GM19468 (cell line): ENCODE data around the gene OARD1.
"Not testable (repeated sequence)": the region's sequence is repeated elsewhere in the genome, so short reads cannot be mapped to it uniquely, and the experiment has no call there.

Source experiments
- ATAC-seq: cut with Tn5 transposase; IDR thresholded peaks from one replicate; pipeline ENCODE4 v1.9.1; 2021; ENCODE audit warnings: mild to moderate bottlenecking, moderate library complexity, moderate number of reproducible peaks; ENCODE audit not compliant: unreplicated experiment; ENCODE audit errors: extremely low read depth

The OARD1 gene, protein sequence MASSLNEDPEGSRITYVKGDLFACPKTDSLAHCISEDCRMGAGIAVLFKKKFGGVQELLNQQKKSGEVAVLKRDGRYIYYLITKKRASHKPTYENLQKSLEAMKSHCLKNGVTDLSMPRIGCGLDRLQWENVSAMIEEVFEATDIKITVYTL

GRCh38 chr6:41071923-41072835 is at the start of gene OARD1:
Gene OARD1 (minus strand): TSS chr6:41072356. CDS start chr6:41071634, 722 bp downstream.
- ATAC-seq = peak; percentile 61

DNA sequence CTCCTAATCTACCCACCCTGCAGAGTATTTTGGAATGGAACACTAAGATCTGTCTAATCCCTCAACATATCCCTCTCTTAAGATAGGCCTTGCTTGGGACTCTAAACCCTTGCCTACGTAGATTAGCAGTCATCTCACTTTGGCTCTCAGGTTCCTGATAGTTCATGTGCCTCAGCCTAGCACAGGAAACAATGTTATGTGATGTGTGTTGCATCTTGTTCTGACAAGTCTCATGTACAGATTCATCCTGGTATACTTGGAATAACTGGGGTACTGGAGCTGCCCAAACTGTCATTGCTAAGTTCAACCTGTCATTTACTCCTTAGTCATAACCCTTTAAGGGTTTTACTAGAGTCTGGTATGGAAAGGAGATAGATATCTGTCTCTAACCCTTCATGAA is 47.9 kb upstream of the OARD1 start:
- no peak for ATAC-seq

GRCh38 chr6:41119508-41119907 is 47.4 kb upstream of the OARD1 start:
- no peak for ATAC-seq

- ATAC-seq = not testable (repeated sequence)
Measured at GRCh38 chr6:41115027-41115426, 42.9 kb upstream of the OARD1 start.

DNA sequence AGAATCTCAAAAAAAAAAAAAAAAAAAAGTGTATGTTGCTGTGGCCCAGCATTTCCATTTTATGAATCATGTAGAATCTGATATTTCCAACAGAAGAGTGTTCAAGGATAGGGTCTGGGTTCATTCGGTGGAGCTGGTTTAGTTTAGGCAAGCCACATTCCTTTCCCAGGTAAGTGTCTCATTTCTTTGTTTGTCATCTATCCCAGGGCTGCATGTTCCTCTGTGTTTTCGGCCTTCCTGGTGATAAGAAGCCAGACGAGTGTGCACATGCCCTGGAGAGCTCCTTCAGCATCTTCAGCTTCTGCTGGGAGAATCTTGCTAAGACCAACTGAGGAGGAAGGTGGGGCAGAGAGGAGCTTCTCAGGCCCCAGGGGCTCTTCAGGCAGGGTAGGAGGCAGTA is 38.9 kb upstream of the OARD1 start:
- ATAC-seq = no peak

DNA sequence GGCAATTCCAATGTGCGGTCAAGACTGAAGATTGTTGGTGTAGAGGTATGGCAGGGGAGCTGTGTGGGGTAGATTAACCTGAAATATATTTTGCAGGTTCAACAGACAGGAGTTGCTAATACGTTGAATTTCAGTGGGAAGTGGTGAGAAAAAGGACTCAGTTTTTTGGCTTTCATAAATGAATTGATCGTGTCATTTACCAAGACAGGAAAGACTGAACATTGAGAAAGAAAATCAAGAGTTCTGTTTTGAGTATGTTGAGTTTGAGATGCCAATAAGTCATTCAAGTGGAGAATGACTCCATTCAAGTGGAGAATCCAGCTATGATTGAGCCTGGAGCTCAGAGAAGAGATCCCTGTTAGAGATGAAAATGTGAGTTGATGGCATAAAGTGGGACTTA is 31.7 kb upstream of the OARD1 start:
- ATAC-seq = no peak

GRCh38 chr6:41100871-41101287 is 28.7 kb upstream of the OARD1 start:
- no peak for ATAC-seq

GRCh38 chr6:41098366-41098765 is 26.2 kb upstream of the OARD1 start:
- ATAC-seq = no peak

DNA sequence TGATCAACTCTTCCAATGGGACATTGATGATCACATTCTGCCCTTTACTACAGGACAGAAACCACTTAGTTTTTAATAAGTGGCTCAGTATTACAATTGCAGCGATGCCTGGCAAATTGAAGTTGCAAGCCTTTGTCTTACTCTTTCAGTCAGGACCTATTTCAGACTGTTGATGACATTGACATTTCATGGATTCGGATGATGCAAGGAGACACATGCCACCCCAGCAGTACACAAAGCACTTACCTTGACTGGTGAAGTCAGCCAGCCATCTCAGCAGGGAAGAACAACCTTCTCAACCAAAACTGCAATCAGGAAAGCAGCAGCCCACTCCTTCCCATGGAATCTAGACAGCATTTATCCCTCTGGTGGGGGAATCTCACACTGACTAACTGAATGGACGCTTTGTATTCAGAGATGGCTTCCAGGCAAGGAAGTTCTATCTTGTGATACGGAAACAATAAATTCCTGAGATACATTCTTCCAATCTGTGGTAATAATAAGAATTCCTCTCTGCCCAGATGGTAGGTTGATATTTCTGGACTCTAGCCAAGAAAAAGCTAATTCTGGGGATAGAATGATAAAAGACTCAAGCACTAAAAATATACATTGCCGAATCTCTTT is 25.4 kb upstream of the OARD1 start:
- no peak for ATAC-seq

GRCh38 chr6:41093729-41094128 is 21.6 kb upstream of the OARD1 start:
- ATAC-seq = no peak

- ATAC-seq = no peak
Measured at GRCh38 chr6:41092421-41093140, 20.4 kb upstream of the OARD1 start.

DNA sequence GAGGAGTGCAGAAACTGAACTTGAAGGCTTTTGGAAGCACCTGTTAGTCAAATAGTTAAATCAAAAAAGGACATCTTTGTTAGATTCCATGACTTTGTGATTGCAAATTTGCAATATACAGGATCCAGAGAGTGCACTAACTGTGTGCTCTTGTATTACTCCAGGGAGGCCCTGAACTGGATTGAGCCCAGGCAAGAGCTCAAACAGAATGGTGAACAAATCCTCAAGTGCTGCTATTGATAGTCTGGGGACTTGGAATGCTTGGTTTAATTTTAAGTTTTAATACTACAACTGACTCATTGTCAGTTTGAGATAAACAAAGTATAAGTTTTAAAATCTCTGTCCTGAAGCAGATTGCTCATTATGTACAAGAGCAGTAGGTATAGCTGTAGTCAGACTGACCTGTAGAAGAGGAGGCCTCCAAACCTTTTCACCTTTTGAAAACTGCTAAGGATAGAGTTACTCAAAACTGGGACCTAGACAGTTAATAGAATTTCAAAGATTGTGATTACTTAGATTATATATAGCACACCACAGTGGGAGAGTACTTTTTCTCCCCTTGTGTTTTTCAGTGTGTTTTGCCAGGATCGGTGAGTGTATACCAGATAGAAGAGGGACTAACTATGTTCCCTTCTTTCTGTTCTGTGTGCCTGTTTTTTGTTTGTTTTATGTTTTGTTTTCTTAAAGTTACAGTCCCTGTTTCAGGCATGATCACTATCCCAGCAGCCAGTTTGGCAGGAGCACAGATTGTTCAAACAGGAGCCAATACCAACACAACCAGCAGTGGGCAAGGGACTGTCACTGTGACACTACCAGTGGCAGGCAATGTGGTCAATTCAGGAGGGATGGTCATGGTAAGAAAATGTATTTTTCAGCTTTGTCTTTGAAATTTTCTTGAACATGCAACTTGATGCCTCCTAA is 18.9 kb upstream of the OARD1 start:
- ATAC-seq = no peak

DNA sequence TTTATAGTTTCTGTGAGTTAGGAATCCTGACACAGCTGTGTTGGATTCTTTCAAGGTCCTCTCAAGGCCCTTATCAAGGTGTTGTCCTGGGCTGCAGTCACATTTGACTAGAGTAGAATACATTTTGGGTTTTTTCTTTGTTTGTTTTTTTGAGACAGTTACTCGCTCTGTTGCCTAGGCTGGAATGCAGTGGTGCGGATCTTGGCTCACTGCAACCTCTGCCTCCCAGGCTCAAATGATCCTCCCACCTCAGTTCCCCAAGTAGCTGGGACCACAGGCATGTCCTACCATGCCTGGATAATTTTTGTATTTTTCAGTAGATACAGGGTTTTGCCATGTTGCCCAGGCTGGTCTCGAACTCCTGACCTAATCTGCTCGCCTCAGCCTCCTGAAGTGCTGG is 16.3 kb upstream of the OARD1 start:
- ATAC-seq = no peak

DNA sequence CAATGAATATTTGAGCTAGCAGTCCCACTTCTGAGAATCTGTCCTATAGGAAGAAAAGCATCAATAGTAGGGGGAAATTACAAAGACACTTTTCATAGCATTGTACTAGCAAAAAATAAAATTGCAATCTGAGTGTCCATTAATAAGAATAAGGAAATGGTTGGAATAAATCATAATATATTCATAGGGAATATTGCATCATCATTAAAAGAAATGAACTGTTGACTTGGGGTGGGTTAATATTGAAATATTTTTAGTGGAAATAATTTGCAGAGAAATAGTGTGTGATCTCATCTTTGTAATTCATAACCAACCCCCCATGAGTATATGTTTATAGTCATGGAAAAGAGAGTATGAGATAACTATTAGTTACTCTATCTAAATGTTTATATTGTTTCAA is 13.0 kb upstream of the OARD1 start:
- no peak for ATAC-seq

GRCh38 chr6:41083072-41083471 is 10.9 kb upstream of the OARD1 start:
- no peak for ATAC-seq

DNA sequence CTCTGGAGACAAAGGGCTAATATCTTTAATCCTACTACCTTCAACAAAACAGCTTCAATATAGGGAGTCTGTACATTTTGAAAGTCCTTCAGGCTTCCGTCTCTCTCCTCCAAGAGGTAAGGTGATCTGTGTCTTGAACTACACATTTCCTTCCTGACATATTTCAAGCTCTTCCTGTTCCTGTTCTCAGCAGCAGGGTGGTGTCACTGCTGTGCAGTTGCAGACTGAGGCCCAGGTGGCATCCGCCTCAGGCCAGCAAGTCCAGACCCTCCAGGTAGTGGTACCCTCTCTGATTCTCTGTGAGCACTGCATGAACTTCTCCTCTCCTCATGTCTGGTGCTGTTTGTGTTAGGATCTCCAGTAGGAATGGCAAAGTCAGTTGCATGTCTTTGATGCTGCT is 8.5 kb upstream of the OARD1 start:
- no peak for ATAC-seq

GRCh38 chr6:41079080-41079479 is 6.9 kb upstream of the OARD1 start:
- ATAC-seq = no peak

DNA sequence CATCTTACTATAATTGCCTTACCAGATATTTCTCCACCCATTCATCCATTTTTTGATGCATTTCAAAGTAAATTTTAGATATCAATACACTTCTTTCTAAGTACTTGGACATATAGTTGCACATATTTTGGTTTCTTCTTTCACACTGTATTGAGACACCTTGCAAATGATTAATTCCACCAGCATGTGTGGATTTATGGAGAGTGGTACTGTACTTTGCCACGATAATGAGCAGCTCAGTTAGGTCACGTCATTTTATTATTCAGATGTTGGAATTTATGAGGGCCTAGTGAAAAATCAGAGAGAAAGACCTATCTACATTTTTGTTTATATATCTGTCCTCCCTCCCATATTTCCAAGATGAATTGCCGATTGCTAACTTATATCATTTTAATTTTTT is 5.9 kb upstream of the OARD1 start:
- ATAC-seq = no peak

DNA sequence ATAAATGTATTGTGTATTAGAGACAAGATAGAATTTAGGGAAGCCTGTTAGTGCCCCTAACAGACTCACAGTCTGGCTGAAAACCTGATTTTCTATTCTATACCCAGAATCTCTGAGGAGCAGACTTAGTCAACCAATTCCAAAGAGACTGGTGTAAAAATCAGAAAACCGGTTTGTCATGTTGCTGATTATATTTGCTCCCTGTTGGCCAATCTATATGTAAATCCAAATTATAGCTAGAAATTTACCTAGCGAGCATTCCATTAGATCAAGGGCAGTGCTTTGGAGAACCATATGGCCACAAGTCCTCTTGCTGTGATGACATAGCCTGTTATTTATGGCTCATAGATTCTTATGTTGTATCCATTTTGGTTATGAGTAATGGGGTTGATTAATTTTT is 5.4 kb upstream of the OARD1 start:
- ATAC-seq = no peak
